Neural crest cell (in vitro differentiated cells): ENCODE measurements around the gene FOXD1. TPM values are rescaled to one million over a fixed set of nuclear protein-coding genes. Genes with fewer than 3 reads are reported as not detected.
"Not testable (repeated sequence)": the region's sequence is repeated elsewhere in the genome, so short reads cannot be mapped to it uniquely, and the experiment has no call there.

Source experiments
- DNase-seq: peaks from one replicate; pipeline ENCODE4 v3.0.0; 2021; ENCODE audit warnings: low read depth, mixed read lengths, low spot score
- H3K27ac Mint-ChIP-seq: one replicate; pipeline ENCODE4 v1.8.0; 2021; ENCODE audit warnings: mild to moderate bottlenecking, mixed read lengths; ENCODE audit not compliant: unreplicated experiment
- H3K27me3 Mint-ChIP-seq: 2 replicates; pipeline ENCODE4 v1.8.0; 2021; ENCODE audit warnings: low read depth, mild to moderate bottlenecking, mixed read lengths
- H3K36me3 Mint-ChIP-seq: 2 replicates; pipeline ENCODE4 v1.8.0; 2021; ENCODE audit warnings: low read depth, mild to moderate bottlenecking, mixed read lengths
- H3K4me1 Mint-ChIP-seq: 2 replicates; pipeline ENCODE4 v1.8.0; 2021; ENCODE audit warnings: mixed read lengths
- H3K4me3 Mint-ChIP-seq: one replicate; pipeline ENCODE4 v1.8.0; 2021; ENCODE audit warnings: mild to moderate bottlenecking, mixed read lengths
- H3K9me3 Mint-ChIP-seq: 2 replicates; pipeline ENCODE4 v1.8.0; 2021; ENCODE audit warnings: mixed read lengths
- CTCF ChIP-seq: fragments of 200-600 bp; sonication (generic); conservative IDR thresholded peaks from 2 replicates; pipeline ENCODE4 v1.5.0; 2021; ENCODE audit warnings: antibody characterized with exemption, mild to moderate bottlenecking
- total RNA-seq: library from RNA; stranded (reverse); gene quantifications from 2 replicates; pipeline ENCODE4 v1.2.1, GENCODE V29; 2021

The FOXD1 gene
- total RNA-seq, 1 donor from 2014 or later: 0.28 TPM

- peaks cover 18% of the 10 kb centered on the region for H3K4me1 Mint-ChIP-seq
- H3K4me3 Mint-ChIP-seq: no peak overlapping the region
- TF ChIP-seq CTCF: no peak
- H3K9me3 Mint-ChIP-seq: no peaks in the 10 kb centered on the region
- DNase-seq: no peak
- peaks cover 3% of the 10 kb centered on the region for H3K36me3 Mint-ChIP-seq
- peaks cover 10% of the 10 kb centered on the region for H3K27me3 Mint-ChIP-seq
- no peak overlapping the region for H3K27ac Mint-ChIP-seq
Observed at GRCh38 chr5:73493421-73493820, 44.8 kb upstream of the FOXD1 start.

- DNase-seq: no peak
- Mint-ChIP-seq H3K27ac (no peak overlapping the region), H3K9me3 (no peaks in the 10 kb centered on the region), H3K27me3 (peaks cover 33% of the 10 kb centered on the region), H3K4me1 (no peaks in the 10 kb centered on the region), H3K4me3 (no peak overlapping the region), H3K36me3 (no peaks in the 10 kb centered on the region)
- TF ChIP-seq CTCF: no peak
Observed at GRCh38 chr5:73491155-73491554, 42.6 kb upstream of the FOXD1 start.

- Mint-ChIP-seq H3K4me3 (no peak overlapping the region), H3K27ac (no peak overlapping the region), H3K4me1 (no peaks in the 10 kb centered on the region), H3K27me3 (peaks cover 34% of the 10 kb centered on the region), H3K36me3 (no peaks in the 10 kb centered on the region), H3K9me3 (no peaks in the 10 kb centered on the region)
- DNase-seq: no peak
- TF ChIP-seq CTCF: no peak
Observed at GRCh38 chr5:73490088-73490487, 41.5 kb upstream of the FOXD1 start.

GRCh38 chr5:73488806-73489205 lies 40.2 kb upstream of the FOXD1 start:
- Mint-ChIP-seq H3K27me3 (peaks cover 34% of the 10 kb centered on the region), H3K36me3 (no peaks in the 10 kb centered on the region), H3K9me3 (no peaks in the 10 kb centered on the region), H3K4me3 (no peak overlapping the region), H3K4me1 (no peaks in the 10 kb centered on the region), H3K27ac (no peak overlapping the region)
- no peak for DNase-seq
- no peak for TF ChIP-seq CTCF

GRCh38 chr5:73487815-73488214 lies 39.2 kb upstream of the FOXD1 start:
- no peak overlapping the region for H3K4me3 Mint-ChIP-seq
- H3K4me1 Mint-ChIP-seq: no peaks in the 10 kb centered on the region
- H3K9me3 Mint-ChIP-seq: no peaks in the 10 kb centered on the region
- no peak for DNase-seq
- no peak overlapping the region for H3K27ac Mint-ChIP-seq
- no peaks in the 10 kb centered on the region for H3K36me3 Mint-ChIP-seq
- H3K27me3 Mint-ChIP-seq: peaks cover 29% of the 10 kb centered on the region
- TF ChIP-seq CTCF: no peak

GRCh38 chr5:73487257-73487656 lies 38.7 kb upstream of the FOXD1 start:
- not testable (repeated sequence) for DNase-seq, H3K27ac Mint-ChIP-seq, H3K36me3 Mint-ChIP-seq, H3K4me3 Mint-ChIP-seq, H3K9me3 Mint-ChIP-seq, H3K4me1 Mint-ChIP-seq
- H3K27me3 Mint-ChIP-seq: peaks cover 26% of the 10 kb centered on the region
